ENCODE data around the gene FBXL7.
A peak's percentile ranks its signal among the peaks of the same experiment; 100 is the strongest.

FBXL7 gene

GRCh38 chr5:15946026-15946425, 446.0 kb downstream of the FBXL7 start:
- no peak for DNase-seq (ENCODE audit: low read depth)

- no peak for DNase-seq (ENCODE audit: low read depth)
These were observed 448.2 kb downstream of the FBXL7 start for GRCh38 chr5:15948190-15948589.

GRCh38 chr5:15951126-15951525, 451.1 kb downstream of the FBXL7 start:
- DNase-seq (ENCODE audit: low read depth) = no peak

GRCh38 chr5:15951550-15951949, 451.6 kb downstream of the FBXL7 start:
- no peak for DNase-seq (ENCODE audit: low read depth)

- no peak for DNase-seq (ENCODE audit: low read depth)
These were observed 456.6 kb downstream of the FBXL7 start for GRCh38 chr5:15956622-15957021.

- no peak for DNase-seq (ENCODE audit: low read depth)
These were observed 457.1 kb downstream of the FBXL7 start for GRCh38 chr5:15957124-15957523.

GRCh38 chr5:15959370-15960164, 459.6 kb downstream of the FBXL7 start:
- DNase-seq (ENCODE audit: low read depth) = peak; percentile 21

GRCh38 chr5:15966066-15966640, 466.2 kb downstream of the FBXL7 start:
- DNase-seq (ENCODE audit: low read depth) = no peak

GRCh38 chr5:15966651-15967050, 466.7 kb downstream of the FBXL7 start:
- no peak for DNase-seq (ENCODE audit: low read depth)

- DNase-seq (ENCODE audit: low read depth) = no peak
These were observed 469.0 kb downstream of the FBXL7 start for GRCh38 chr5:15968993-15969392.

- DNase-seq (ENCODE audit: low read depth) = no peak
These were observed 477.9 kb downstream of the FBXL7 start for GRCh38 chr5:15977851-15978250.

GRCh38 chr5:15980835-15981234, 480.9 kb downstream of the FBXL7 start:
- DNase-seq (ENCODE audit: low read depth) = no peak

GRCh38 chr5:15983392-15983791, 483.4 kb downstream of the FBXL7 start:
- DNase-seq (ENCODE audit: low read depth) = no peak

Measured in fibroblast of the conjunctiva (primary cell).